Measurements from ENCODE around the gene NCR2.

The NCR2 gene

DNA sequence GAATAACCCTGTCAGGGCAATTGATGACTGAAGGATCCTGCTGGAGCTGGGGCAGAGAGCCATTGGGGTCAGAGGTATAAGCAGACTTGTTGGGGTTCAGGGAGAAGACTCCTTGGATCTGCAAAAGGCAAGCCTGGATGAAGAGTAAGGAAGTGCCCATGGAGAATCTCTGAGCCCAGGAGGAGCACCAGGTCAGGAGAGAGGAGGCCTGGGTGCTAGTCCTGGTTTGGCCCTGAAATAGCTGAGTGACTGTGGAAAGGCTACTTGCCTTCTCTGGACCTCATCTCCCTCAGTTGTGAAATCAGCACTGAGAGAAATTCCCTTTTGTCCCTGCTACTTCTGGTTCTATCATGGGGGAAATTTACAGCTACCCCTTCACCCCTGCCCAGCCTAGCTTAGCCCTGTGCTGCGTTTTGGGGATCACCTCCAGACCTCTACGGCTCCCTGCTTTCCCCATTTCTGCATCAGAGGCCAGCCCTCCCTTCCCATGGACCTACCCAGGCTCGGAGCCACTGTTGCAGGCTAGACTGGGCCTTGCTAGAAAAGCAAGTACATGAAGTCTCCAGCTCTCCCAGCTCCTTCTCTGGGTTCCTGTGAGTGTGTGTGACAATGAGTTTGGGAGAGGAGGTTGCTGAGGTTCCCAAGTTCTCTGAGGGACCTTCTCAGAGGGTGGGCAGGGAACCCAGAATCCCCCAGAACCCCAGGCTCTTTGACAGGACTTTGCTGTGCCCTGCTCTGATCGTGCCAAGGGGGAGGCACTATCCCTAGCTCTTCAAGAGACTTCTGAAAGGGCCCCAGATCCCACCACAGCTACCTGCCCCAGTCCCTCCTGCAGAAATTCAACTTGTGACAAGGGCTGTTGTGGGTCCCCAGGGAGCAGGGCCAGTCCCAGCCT, 2.3 kb upstream of the NCR2 start:
- Histone ChIP-seq H3K27ac (no peak overlapping the region), H3K9me3 (ENCODE audit: severe bottlenecking) (no peaks in the 10 kb centered on the region), H3K4me3 (ENCODE audit: low read depth, low read length) (no peak overlapping the region), H3K36me3 (no peaks in the 10 kb centered on the region), H3K27me3 (ENCODE audit: insufficient read depth, low read depth, severe bottlenecking) (no peaks in the 10 kb centered on the region)
- no peak for DNase-seq
- TF ChIP-seq, protein P1, sequence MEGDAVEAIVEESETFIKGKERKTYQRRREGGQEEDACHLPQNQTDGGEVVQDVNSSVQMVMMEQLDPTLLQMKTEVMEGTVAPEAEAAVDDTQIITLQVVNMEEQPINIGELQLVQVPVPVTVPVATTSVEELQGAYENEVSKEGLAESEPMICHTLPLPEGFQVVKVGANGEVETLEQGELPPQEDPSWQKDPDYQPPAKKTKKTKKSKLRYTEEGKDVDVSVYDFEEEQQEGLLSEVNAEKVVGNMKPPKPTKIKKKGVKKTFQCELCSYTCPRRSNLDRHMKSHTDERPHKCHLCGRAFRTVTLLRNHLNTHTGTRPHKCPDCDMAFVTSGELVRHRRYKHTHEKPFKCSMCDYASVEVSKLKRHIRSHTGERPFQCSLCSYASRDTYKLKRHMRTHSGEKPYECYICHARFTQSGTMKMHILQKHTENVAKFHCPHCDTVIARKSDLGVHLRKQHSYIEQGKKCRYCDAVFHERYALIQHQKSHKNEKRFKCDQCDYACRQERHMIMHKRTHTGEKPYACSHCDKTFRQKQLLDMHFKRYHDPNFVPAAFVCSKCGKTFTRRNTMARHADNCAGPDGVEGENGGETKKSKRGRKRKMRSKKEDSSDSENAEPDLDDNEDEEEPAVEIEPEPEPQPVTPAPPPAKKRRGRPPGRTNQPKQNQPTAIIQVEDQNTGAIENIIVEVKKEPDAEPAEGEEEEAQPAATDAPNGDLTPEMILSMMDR (IDR thresholded peaks at IDR 0.05; ENCODE audit: low read depth, low read length) = no peak

DNA sequence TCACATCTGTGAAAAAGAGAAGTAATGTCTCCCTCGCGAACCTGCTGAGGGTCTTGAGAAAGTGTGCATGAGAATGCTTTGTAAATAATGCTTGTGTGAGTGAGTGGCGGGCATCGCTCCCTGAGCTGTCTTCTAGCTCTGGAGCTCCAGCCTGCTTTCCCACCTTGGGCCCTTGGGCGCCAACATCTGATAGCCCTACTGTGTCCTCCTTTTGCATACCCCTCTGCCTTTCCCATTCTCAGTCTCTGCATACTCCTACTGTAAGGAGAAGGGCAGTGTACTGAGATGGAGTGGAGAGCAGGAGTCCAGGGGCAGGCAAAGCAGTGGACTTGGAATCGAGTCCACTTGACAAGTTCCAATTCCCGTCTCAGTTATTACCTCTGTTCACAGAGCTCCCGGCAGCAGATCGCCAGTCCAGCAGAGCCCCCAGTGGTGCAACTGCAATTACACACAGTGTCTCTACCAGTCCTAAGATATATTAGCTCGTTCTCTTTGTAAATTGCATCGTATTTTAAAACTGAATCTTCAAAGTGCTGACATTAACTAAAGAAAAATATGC, 847 bp upstream of the NCR2 start:
- H3K4me3 ChIP-seq (ENCODE audit: low read depth, low read length) = no peak overlapping the region
- no peaks in the 10 kb centered on the region for H3K36me3 ChIP-seq
- peak; percentile 49 for DNase-seq
- no peaks in the 10 kb centered on the region for H3K27me3 ChIP-seq (ENCODE audit: insufficient read depth, low read depth, severe bottlenecking)
- no peaks in the 10 kb centered on the region for H3K9me3 ChIP-seq (ENCODE audit: severe bottlenecking)
- no peak overlapping the region for H3K27ac ChIP-seq
- TF ChIP-seq, protein P1 (IDR thresholded peaks at IDR 0.05; ENCODE audit: low read depth, low read length) = peak; percentile 62

DNA sequence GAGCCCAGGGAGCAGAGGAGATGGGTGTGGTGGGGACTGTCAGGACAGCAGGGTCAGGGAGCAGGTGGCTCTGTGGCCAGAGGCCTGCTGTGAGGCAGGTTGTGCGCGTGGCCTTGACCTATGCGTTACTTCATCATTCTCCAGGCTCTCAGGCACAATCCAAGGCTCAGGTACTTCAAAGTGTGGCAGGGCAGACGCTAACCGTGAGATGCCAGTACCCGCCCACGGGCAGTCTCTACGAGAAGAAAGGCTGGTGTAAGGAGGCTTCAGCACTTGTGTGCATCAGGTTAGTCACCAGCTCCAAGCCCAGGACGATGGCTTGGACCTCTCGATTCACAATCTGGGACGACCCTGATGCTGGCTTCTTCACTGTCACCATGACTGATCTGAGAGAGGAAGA, 535 bp downstream of the NCR2 start:
- TF ChIP-seq, protein P1 (IDR thresholded peaks at IDR 0.05; ENCODE audit: low read depth, low read length) = no peak
- H3K9me3 ChIP-seq (ENCODE audit: severe bottlenecking) = no peaks in the 10 kb centered on the region
- no peaks in the 10 kb centered on the region for H3K36me3 ChIP-seq
- H3K27me3 ChIP-seq (ENCODE audit: insufficient read depth, low read depth, severe bottlenecking) = no peaks in the 10 kb centered on the region
- DNase-seq = no peak
- H3K4me3 ChIP-seq (ENCODE audit: low read depth, low read length) = no peak overlapping the region
- H3K27ac ChIP-seq = no peak overlapping the region

DNA sequence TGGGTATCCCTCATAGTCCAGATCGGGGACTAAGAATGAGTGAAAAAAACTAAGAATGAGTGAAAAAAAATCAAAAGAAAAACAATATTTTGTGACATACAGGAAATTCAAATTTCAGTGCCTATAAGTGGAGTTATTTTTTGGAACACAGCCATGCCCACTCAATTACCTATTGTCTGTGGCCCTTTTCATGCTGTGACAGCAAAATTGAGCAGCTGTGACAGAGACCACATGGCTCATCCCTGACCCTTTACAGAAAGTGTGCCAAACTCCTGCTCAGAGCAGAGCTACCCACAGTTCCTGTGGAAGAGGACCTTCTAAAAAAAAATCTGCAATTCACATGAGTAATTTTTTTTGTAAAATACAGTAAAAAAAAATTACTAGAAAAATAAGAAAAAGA, 1.4 kb downstream of the NCR2 start:
- H3K9me3 ChIP-seq (ENCODE audit: severe bottlenecking) = no peaks in the 10 kb centered on the region
- H3K4me3 ChIP-seq (ENCODE audit: low read depth, low read length) = no peak overlapping the region
- H3K36me3 ChIP-seq = no peaks in the 10 kb centered on the region
- DNase-seq = no peak
- no peaks in the 10 kb centered on the region for H3K27me3 ChIP-seq (ENCODE audit: insufficient read depth, low read depth, severe bottlenecking)
- H3K27ac ChIP-seq = no peak overlapping the region
- TF ChIP-seq, protein P1 (IDR thresholded peaks at IDR 0.05; ENCODE audit: low read depth, low read length) = no peak

DNA sequence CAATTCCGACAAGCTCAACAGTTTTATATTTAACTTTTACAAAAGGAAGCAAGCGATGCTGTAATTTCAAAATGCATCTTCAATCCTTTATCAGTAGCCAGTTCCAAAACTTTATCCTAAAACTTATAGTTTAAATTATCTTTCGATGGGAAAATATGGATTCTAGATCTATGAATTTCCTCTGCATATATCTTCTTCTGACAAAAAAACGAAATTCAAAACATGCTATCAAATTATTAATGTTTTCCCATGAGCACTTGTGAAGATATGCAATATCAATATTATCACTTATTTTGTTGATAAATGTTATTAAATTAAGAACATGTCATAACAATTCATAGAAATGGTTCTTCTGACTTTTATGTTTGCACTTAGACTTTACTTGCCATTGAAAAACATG, 2.3 kb downstream of the NCR2 start:
- H3K27me3 ChIP-seq (ENCODE audit: insufficient read depth, low read depth, severe bottlenecking) = no peaks in the 10 kb centered on the region
- TF ChIP-seq, protein P1 (IDR thresholded peaks at IDR 0.05; ENCODE audit: low read depth, low read length) = no peak

More for the DNA sequence above, 2.3 kb downstream of the NCR2 start:
- Histone ChIP-seq H3K36me3 (no peaks in the 10 kb centered on the region), H3K27ac (no peak overlapping the region), H3K4me3 (ENCODE audit: low read depth, low read length) (no peak overlapping the region), H3K9me3 (ENCODE audit: severe bottlenecking) (no peaks in the 10 kb centered on the region)
- DNase-seq = no peak
